T-helper 17 cell (primary cell): Measurements from ENCODE around the gene SLCO2A1. TPM values are rescaled to one million over a fixed set of nuclear protein-coding genes. Genes with fewer than 3 reads are reported as not detected.

Source experiments
- ATAC-seq: fragments of 150-1000 bp; cut with Tn5 transposase; 2 replicates; pipeline ENCODE4 v1.10.0; 2021; ENCODE audit warnings: mild to moderate bottlenecking, moderate library complexity
- DNase-seq, 3 donors: peaks; one replicate each; pipeline versions ENCODE4 v3.0.0 to v3.0.0-alpha.2; 2020 to 2021
- H3K9me3 ChIP-seq: one replicate; pipeline ENCODE4 v1.7.0; 2013; ENCODE audit warnings: low read length, mild to moderate bottlenecking; ENCODE audit not compliant: control insufficient read depth, poor library complexity, severe bottlenecking
- H3K27ac Mint-ChIP-seq: one replicate; pipeline ENCODE4 v1.8.0; 2022; ENCODE audit warnings: mild to moderate bottlenecking, moderate library complexity, mixed read lengths
- H3K27me3 Mint-ChIP-seq: one replicate; pipeline ENCODE4 v1.8.0; 2022; ENCODE audit warnings: mixed read lengths
- H3K36me3 Mint-ChIP-seq: one replicate; pipeline ENCODE4 v1.8.0; 2022; ENCODE audit warnings: low read depth, mixed read lengths
- H3K4me1 Mint-ChIP-seq: one replicate; pipeline ENCODE4 v1.8.0; 2022; ENCODE audit warnings: mild to moderate bottlenecking, mixed read lengths
- H3K4me3 Mint-ChIP-seq: one replicate; pipeline ENCODE4 v1.8.0; 2022; ENCODE audit warnings: mild to moderate bottlenecking, moderate library complexity, mixed read lengths
- total RNA-seq, 4 donors: library from RNA in 2 of 4; stranded (reverse) in 2 of 4; gene quantifications; one replicate each; pipeline ENCODE4 v1.2.3 and lab custom pipeline; 2022 to 2026

Gene SLCO2A1
- total RNA-seq, 2 donors from 2014 or later: 0.16 TPM; not detected in 1

DNA sequence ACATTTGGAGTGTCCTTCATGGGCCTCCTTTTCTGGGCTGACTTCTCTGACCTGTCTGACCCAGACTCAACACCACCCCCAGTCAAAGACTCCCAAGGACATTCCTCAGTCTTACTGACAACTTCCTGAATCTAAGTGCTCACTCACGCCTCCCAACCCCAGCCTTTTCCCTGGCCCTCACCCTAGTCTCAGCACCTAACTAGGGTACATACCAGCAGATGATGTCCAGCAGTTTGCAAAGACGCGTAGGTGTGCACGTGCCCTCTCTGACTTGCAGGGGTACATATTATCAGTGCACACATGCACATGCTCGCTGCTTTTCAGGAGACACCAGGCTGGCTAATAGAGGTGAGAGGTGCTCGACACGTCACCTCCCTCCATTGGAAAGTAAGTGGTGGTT, 38.7 kb upstream of the SLCO2A1 start:
- H3K36me3 Mint-ChIP-seq: peaks cover 2% of the 10 kb centered on the region
- H3K27ac Mint-ChIP-seq: no peak overlapping the region
- no peak for DNase-seq
- no peaks in the 10 kb centered on the region for H3K4me1 Mint-ChIP-seq
- no peaks in the 10 kb centered on the region for H3K9me3 ChIP-seq
- H3K4me3 Mint-ChIP-seq: no peak overlapping the region
- peaks cover 11% of the 10 kb centered on the region for H3K27me3 Mint-ChIP-seq
- no peak for ATAC-seq

- ATAC-seq: no peak
- peaks cover 2% of the 10 kb centered on the region for H3K36me3 Mint-ChIP-seq
- no peak overlapping the region for H3K4me3 Mint-ChIP-seq
- no peaks in the 10 kb centered on the region for H3K9me3 ChIP-seq
- no peak overlapping the region for H3K27ac Mint-ChIP-seq
- H3K4me1 Mint-ChIP-seq: no peaks in the 10 kb centered on the region
- H3K27me3 Mint-ChIP-seq: peaks cover 13% of the 10 kb centered on the region
- DNase-seq: no peak
Measured at GRCh38 chr3:134067531-134068161, 37.9 kb upstream of the SLCO2A1 start.

DNA sequence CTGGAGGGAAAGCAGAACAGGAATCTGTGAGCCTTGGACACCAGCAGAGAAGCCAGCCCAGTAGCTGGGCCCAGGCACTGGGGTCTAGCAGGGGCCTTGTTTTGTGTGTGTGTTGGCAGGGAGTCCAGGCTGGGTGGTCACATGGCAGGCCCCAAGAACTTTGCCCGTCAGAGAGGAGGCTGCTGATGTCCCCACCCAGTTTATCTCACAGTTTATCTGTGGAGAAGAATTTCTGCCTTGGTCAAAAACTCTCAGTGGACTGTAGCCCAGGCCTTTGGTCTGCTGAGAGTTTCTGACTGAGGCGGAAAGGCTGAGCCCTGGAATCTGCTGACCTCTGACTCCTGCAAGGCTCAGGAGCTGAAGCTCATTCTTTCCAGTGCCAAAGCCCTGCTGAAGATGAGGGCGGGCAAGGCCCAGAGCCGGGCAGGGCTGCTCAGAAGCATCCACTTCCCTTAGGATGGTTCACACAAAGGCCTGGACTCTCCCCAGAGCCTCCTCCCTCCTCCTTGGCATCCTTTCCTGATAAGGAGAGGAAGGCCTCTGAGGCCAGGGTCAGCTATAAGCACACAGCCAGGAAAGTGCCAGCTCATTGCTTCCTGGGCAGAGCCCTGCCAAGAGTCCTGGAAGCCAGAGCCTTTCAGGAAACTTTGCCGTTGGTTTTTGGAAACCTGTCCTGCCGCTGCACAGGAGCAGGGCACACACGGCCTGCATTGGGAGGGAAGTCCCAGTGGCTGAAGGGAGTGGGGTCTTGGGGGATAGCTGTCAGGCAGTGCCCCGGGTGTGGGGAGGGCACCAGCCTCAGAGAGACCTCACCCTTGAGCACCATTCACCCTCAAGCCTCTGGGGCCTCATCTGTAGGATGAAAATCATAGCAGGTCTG, 37.2 kb upstream of the SLCO2A1 start:
- no peak for ATAC-seq
- peaks cover 15% of the 10 kb centered on the region for H3K27me3 Mint-ChIP-seq

GRCh38 chr3:134066158-134066541, 36.4 kb upstream of the SLCO2A1 start:
- Mint-ChIP-seq H3K36me3 (peaks cover 2% of the 10 kb centered on the region), H3K4me3 (no peak overlapping the region), H3K4me1 (no peaks in the 10 kb centered on the region), H3K27ac (no peak overlapping the region), H3K27me3 (peaks cover 19% of the 10 kb centered on the region)
- no peaks in the 10 kb centered on the region for H3K9me3 ChIP-seq
- no peak for ATAC-seq
- no peak for DNase-seq

More for the DNA sequence above, 37.2 kb upstream of the SLCO2A1 start:
- no peaks in the 10 kb centered on the region for H3K9me3 ChIP-seq
- Mint-ChIP-seq H3K4me3 (no peak overlapping the region), H3K36me3 (peaks cover 2% of the 10 kb centered on the region), H3K27ac (no peak overlapping the region), H3K4me1 (no peaks in the 10 kb centered on the region)
- no peak for DNase-seq

GRCh38 chr3:134065252-134066157, 35.8 kb upstream of the SLCO2A1 start:
- no peak overlapping the region for H3K27ac Mint-ChIP-seq
- no peaks in the 10 kb centered on the region for H3K4me1 Mint-ChIP-seq
- peaks cover 23% of the 10 kb centered on the region for H3K27me3 Mint-ChIP-seq
- DNase-seq (no peak), ATAC-seq (no peak)
- peaks cover 2% of the 10 kb centered on the region for H3K36me3 Mint-ChIP-seq
- no peak overlapping the region for H3K4me3 Mint-ChIP-seq
- no peaks in the 10 kb centered on the region for H3K9me3 ChIP-seq

DNA sequence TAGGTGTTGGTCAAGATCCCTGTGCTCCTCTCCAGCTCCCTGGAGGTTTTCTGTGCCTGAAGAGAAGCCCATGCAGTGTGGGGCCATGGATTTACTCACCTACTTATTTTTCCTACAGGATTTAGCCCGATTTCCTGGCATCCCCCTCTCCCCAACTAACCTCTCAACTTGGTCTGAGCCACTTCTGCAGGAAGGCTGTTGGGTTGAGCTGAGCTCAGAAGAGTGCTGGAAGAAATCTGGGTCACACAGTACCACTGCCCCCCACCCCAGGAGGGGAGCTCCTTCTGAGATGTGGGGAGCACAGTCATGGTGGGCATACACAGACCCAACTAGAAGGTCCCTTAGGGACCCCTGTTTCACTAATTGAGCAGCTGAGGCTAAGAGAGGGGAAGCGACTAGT, 34.4 kb upstream of the SLCO2A1 start:
- Mint-ChIP-seq H3K4me3 (no peak overlapping the region), H3K36me3 (peaks cover 2% of the 10 kb centered on the region), H3K27me3 (peaks cover 37% of the 10 kb centered on the region), H3K27ac (no peak overlapping the region), H3K4me1 (no peaks in the 10 kb centered on the region)
- DNase-seq (no peak), ATAC-seq (no peak)
- H3K9me3 ChIP-seq: no peaks in the 10 kb centered on the region

- H3K4me1 Mint-ChIP-seq: peaks cover 5% of the 10 kb centered on the region
- H3K9me3 ChIP-seq: no peaks in the 10 kb centered on the region
- H3K4me3 Mint-ChIP-seq: no peak overlapping the region
- peaks cover 2% of the 10 kb centered on the region for H3K36me3 Mint-ChIP-seq
- no peak for DNase-seq
- peaks cover 46% of the 10 kb centered on the region for H3K27me3 Mint-ChIP-seq
- no peak overlapping the region for H3K27ac Mint-ChIP-seq
- ATAC-seq: no peak
Measured at GRCh38 chr3:134061401-134061800, 31.7 kb upstream of the SLCO2A1 start.

DNA sequence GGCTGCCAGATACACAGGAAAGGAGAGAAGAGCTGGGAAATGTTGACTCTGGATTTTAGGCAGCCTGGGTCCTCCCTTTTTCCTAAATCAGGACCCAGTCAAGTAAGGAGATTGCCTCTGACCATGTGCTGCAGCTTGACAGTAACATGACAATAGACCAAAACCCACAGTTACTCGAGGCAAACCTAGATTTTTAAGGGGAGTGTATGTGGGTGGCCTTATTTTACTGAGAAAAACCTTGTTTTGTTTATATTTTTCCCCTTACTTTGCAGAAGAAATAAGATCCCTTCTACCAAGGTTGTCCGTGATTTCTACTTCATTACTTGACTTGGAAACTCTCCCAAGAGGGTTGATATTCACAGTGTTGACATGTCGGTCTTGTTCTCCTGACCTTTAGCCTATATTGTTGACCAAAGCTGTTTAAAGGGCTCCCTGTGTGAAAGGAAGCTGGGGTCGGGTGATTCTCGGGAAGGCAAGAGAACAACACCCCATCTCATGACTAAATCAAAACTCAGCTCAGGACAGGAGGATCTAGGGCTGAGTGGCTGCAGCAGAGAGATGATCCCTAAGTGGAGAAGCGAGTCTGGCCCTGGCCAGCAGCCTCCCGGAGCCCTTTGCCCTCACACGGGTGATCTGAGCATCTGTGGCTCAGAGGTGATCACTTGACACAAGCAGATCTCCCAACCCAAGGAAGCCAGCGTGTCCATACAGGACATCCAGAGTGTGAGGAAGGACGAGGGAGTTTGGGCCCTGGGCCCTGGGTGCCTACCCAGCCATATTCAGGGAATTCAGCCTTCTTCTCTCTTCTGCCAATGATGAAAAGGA, 31.0 kb upstream of the SLCO2A1 start:
- H3K27ac Mint-ChIP-seq: no peak overlapping the region
- no peak overlapping the region for H3K4me3 Mint-ChIP-seq
- peaks cover 44% of the 10 kb centered on the region for H3K27me3 Mint-ChIP-seq
- no peaks in the 10 kb centered on the region for H3K9me3 ChIP-seq
- peaks cover 6% of the 10 kb centered on the region for H3K4me1 Mint-ChIP-seq
- H3K36me3 Mint-ChIP-seq: peaks cover 2% of the 10 kb centered on the region
- no peak for ATAC-seq
- DNase-seq: no peak

- H3K27me3 Mint-ChIP-seq: peaks cover 45% of the 10 kb centered on the region
- H3K4me1 Mint-ChIP-seq: peaks cover 6% of the 10 kb centered on the region
- H3K36me3 Mint-ChIP-seq: peaks cover 2% of the 10 kb centered on the region
- DNase-seq (no peak), ATAC-seq (no peak)
- H3K27ac Mint-ChIP-seq: no peak overlapping the region
- no peak overlapping the region for H3K4me3 Mint-ChIP-seq
- no peaks in the 10 kb centered on the region for H3K9me3 ChIP-seq
Measured at GRCh38 chr3:134059671-134060560, 30.2 kb upstream of the SLCO2A1 start.

DNA sequence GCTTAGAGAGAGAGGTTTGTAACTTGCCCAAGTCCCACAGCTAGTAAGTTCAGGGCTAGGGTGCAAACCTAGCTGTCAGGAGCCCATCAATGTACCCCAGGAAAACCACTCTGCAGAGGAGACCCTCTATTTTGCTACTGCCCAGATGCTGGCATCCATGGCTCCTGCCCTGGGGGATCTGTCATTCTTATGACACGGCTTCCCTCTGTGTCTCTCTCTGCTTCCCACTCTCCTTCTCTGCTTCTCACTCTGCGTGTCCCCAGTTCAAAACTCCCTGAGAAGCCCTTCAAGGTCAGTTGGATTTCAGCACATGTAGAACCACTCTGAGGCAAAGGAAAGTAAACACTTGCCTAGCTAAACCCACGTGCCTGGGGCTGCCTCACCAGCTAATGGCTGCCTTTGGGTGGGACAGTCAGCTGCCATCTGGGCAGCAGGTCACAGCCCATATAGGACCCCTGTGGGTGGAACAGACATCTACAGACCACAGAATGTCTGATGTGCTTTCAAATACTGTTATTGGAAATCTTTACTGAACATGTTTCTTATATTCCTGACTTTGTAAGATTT, 29.4 kb upstream of the SLCO2A1 start:
- Mint-ChIP-seq H3K36me3 (peaks cover 2% of the 10 kb centered on the region), H3K27ac (no peak overlapping the region), H3K4me3 (no peak overlapping the region), H3K27me3 (peaks cover 51% of the 10 kb centered on the region), H3K4me1 (peaks cover 6% of the 10 kb centered on the region)
- DNase-seq (no peak), ATAC-seq (no peak)
- no peaks in the 10 kb centered on the region for H3K9me3 ChIP-seq

DNA sequence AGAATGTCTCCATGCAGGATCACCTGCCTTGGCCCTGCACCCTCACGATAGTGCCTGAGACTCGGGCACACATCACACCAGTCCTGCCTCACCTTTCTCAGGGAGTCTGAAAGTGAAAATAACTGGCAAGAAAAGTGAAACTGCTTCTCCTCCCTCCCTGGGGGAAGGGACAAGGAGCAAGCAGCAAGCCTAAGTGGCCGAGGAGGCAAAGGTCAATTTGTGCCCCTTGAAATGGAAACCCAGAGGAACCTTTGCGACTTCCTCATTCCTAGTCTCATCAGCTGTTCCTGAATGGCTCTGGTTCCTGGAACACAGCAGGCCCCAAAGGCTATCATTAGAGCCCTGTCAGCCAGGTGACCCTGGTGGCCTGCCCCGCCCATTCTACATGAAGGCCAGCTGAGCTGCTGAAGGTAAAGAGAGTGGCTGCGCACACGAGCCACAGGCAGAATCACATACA, 28.0 kb upstream of the SLCO2A1 start:
- no peak overlapping the region for H3K4me3 Mint-ChIP-seq
- DNase-seq (no peak), ATAC-seq (no peak)
- H3K27me3 Mint-ChIP-seq: peaks cover 45% of the 10 kb centered on the region
- no peak overlapping the region for H3K27ac Mint-ChIP-seq
- H3K36me3 Mint-ChIP-seq: no peaks in the 10 kb centered on the region
- peaks cover 6% of the 10 kb centered on the region for H3K4me1 Mint-ChIP-seq
- H3K9me3 ChIP-seq: no peaks in the 10 kb centered on the region
